Suprapubic skin (tissue), 3 donors: ENCODE data around the gene PRR13.

Experiments
- EP300 ChIP-seq: sonication (generic); formaldehyde crosslinking; IDR thresholded peaks from one replicate; pipeline ENCODE4 v1.6.1; 2017; ENCODE audit warnings: antibody characterized with exemption
- POLR2A ChIP-seq, 2 donors: fragments of 450-650 bp; IDR thresholded peaks; one replicate each; pipeline ENCODE4 v1.6.1; 2017; ENCODE audit warnings: antibody characterized with exemption in 2 of 2, mild to moderate bottlenecking in 2 of 2, moderate library complexity in 2 of 2
- TF ChIP-seq, protein P1 (sequence below), 2 donors: fragments of 200-600 bp in 1 of 2; fragments of 450-650 bp in 1 of 2; sonication (generic) in 1 of 2; IDR thresholded peaks; one replicate each; pipeline ENCODE4 v1.5.1; 2016 to 2019; ENCODE audit warnings: antibody characterized with exemption in 2 of 2, mild to moderate bottlenecking in 1 of 2, moderate library complexity in 1 of 2

DNA sequence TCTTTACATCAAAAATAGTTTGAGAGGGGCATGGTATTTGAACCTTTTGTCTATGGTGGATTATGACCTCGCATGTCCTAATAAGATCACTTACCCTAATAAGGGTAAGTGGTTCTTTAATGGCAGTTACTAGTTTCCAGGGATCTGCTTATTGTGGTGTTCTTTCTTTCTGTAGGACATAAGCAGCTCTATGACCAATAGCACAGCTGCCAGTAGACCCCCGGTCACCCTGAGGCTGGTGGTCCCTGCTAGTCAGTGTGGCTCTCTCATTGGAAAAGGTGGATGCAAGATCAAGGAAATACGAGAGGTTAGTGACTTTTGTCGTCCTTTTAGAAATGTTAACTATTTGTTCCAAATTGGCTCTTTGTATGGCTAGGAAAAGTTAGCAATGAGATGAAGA, 17.6 kb downstream of the PRR13 start:
- TF ChIP-seq, protein P1, sequence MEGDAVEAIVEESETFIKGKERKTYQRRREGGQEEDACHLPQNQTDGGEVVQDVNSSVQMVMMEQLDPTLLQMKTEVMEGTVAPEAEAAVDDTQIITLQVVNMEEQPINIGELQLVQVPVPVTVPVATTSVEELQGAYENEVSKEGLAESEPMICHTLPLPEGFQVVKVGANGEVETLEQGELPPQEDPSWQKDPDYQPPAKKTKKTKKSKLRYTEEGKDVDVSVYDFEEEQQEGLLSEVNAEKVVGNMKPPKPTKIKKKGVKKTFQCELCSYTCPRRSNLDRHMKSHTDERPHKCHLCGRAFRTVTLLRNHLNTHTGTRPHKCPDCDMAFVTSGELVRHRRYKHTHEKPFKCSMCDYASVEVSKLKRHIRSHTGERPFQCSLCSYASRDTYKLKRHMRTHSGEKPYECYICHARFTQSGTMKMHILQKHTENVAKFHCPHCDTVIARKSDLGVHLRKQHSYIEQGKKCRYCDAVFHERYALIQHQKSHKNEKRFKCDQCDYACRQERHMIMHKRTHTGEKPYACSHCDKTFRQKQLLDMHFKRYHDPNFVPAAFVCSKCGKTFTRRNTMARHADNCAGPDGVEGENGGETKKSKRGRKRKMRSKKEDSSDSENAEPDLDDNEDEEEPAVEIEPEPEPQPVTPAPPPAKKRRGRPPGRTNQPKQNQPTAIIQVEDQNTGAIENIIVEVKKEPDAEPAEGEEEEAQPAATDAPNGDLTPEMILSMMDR (IDR thresholded peaks at IDR 0.05) = no peak
- TF ChIP-seq POLR2A (IDR thresholded peaks at IDR 0.05) = no peak
- TF ChIP-seq EP300 = no peak
